NCI-H510A treated with DMSO at 0.1 percent for 48 hours (cell line): ENCODE data around the gene CAPN11.
A peak's percentile ranks its signal among the peaks of the same experiment; 100 is the strongest.
"Not testable (repeated sequence)": the region's sequence is repeated elsewhere in the genome, so short reads cannot be mapped to it uniquely, and the experiment has no call there.

ENCODE experiments used
- DNase-seq: peaks from one replicate; lab custom pipeline; 2025; lab: John Stamatoyannopoulos, UW

CAPN11 gene

GRCh38 chr6:44181784-44182183, 23.2 kb downstream of the CAPN11 start:
- not testable (repeated sequence) for DNase-seq

DNA sequence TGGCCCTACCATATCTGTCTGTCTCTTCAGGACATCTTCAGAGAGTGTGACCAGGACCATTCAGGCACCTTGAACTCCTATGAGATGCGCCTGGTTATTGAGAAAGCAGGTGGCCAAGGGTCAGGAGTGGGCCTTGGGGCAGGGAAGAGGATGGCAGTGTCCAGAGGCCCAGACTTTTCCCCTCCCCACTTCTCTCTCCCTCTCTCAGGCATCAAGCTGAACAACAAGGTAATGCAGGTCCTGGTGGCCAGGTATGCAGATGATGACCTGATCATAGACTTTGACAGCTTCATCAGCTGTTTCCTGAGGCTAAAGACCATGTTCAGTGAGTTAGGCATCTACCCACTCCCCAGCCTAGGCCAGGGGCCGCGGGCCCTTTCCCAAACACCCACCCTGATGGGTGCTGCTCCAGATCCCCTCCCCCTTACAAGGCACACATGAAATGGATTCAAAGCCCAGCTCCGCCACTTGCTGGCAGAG, 24.3 kb downstream of the CAPN11 start:
- no peak for DNase-seq

DNA sequence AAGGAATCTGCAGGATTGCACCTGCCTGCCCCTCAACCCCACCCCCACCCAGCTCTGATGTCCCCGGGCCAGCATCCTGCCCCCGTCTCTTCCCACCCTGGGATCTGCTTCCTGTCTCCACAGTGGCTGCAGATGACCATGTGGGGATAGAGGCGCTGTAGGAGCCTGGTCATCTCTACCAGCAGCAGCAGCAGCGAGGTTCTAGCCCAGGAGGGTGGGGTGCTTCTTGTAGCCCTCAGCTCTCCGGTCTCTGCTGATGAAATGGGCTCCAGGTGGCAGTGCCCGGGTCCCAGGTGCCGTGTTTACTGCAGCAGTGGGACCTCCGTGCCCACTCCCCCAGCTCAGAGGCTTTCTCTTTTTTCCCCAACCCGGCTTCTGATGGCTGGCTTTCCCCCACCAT, 25.2 kb downstream of the CAPN11 start:
- no peak for DNase-seq

DNA sequence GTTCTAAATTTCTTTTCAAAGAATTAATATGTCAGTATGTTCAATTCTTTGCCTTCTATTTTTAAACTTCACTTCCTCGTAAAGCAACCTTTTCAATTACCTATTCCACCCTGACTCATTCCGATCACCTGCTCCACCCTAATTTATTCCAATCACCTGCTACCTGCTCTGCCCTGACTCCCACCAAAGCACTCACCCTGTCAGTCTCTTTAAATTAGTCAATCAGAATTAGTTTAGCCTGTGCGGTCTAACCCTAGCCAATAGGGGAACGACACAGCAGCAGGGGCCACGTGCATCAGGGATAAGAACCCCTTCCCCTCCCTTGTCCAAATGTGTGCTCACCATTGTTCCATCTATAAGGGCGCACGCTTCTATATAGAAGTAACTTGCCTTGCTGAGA, 26.7 kb downstream of the CAPN11 start:
- peak; percentile 44 for DNase-seq

GRCh38 chr6:44185953-44186634, 27.5 kb downstream of the CAPN11 start:
- peak; percentile 42 for DNase-seq

GRCh38 chr6:44186635-44187025, 28.0 kb downstream of the CAPN11 start:
- no peak for DNase-seq

DNA sequence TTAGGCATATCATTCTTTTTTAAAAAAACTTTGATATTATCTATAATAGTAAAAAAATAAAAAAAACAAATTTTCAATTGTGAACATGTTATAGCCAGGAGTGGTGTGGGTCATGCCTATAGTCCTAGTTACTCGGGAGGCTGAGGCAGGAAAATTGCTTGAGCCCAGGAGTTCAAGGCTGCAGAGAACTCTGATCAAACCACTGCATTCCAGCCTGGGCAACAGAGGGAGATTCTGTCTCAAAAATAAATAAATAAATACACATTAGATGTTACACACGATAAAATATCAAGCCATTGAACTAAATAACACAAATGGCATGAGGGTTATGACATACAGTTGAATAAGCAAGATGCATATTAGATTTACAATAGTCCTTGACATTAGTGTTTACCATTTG, 30.2 kb downstream of the CAPN11 start:
- no peak for DNase-seq

- DNase-seq, result no peak
Observed at GRCh38 chr6:44189257-44189656, 30.6 kb downstream of the CAPN11 start.

GRCh38 chr6:44190715-44191114, 32.1 kb downstream of the CAPN11 start:
- DNase-seq, result no peak

DNA sequence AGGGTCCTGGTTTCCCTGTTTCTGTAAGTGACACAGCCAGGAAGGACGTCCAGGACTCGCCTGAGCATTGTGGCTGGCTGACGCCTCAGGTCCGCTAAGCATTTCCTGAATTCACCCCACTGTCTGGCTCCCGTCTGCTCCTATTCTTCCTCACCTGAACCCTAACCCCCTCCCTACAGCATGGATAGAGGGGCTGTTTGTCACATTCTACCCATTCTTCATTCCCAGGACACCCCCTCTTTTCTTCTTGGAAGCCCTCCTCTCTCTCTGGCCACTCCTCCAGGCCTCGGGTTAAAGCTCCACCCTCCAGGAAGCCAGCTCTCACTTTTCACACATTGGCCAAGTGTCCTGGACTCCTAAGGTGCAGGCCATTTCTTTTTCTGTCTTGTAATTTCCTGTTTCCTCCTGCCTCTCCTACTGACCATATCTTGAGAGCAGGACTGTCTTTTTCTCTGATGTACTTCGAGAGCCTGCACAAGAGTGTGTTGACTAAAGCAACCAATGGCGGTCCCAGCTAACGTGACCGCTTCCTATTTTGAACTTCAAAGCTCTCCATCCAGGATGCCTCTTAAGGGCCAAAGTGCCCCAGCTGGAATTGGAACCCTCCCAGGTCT, 33.9 kb downstream of the CAPN11 start:
- peak; percentile 22 for DNase-seq

DNA sequence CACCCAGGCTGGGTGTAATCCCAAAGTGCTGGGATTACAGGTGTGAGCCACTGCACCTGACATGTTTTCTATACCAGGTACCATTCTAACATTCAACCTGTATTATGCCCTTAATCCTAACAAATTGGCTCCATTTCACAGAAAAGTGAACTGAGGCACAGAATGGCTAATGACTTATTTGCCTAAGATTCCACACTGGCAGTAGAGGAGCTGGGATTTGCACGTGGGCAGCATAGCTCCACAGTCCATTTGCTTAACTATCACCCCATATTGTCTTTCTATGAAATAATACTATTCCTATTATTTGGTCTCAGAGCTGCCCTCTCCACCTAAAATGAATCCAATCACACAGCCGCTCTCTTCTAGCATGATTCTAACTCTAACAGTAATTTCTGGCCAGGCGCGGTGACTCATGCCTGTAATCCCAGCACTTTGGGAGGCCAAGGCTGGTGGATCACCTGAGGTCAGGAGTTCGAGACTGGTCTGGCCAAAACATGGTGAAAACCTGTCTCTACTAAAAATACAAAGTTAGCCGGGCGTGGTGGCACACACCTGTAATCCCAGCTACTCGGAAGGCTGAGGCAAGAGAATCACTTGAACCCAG, 34.8 kb downstream of the CAPN11 start:
- DNase-seq, result no peak

DNA sequence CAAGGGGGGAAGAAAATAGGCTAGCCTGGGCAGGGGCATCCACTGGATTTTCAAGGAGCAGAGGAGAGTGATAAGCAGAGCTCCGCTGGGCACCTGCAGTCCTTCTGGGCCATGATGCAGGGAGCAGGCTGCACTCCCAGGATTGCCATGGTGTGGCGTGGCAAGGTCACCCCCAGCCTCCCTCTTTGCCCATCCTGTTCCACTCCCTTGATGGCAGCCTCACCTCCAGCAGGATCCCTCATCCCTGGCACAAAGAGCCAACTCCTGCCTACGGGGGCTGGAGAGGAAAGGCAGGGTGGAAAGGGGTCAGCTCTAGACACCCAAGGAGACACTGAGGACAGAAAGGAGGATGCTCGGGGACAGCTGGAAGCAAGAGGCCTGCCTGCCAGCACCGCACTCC, 35.7 kb downstream of the CAPN11 start:
- DNase-seq, result no peak

DNA sequence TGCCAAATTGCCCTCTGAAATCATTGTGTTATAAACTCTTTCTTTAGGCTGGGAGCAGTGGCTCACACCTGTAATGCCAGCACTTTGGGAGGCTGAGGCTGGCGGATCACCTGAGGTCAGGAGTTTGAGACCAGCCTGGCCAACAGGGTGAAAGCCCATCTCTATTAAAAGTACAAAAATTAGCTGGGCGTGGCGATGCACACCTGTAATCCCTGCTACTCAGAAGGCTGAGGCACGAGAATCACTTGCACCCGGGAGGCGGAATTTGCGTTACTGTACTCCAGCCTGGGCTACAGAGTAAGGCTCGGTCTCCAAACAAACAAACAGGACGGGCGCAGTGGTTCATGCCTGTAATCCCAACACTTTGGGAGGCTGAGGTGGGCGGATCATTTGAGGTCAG, 37.7 kb downstream of the CAPN11 start:
- not testable (repeated sequence) for DNase-seq

DNA sequence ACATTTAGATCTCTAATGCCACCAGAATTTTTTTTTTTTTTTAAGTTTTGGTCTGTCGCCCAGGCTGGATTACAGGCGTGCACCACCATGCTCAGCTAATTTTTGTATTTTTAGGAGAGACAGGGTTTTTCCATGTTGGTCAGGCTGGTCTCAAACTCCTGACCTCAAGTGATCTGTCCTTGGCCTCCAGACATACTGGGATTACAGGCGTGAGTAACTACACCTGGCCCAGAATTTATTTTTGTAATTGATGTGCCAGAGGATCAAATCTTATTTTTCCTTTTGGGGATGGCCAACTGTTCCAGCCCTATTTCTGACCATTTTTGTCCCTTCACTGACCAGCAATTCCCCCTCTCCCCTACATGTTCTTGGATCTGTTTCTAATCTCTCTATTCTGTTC, 40.1 kb downstream of the CAPN11 start:
- DNase-seq, result no peak

DNA sequence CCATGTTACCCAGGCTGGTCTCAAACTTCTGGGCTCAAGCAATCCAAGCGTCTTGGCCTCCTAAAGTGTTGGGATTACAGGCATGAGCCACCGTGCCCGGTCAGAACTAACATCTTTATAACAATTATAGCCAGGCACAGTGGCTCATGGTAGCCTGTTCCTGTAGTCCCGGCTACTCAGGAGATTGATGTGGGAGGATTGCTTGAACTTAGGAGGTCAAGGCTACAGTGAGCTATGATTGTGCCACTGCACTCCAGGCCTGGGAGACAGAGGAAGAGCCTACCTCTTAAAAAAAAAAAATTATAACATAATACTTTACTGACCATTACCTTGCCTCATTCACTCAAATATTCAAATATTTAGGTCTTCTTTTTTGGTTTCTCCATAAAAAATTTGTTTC, 41.3 kb downstream of the CAPN11 start:
- no peak for DNase-seq

GRCh38 chr6:44201200-44201599, 42.6 kb downstream of the CAPN11 start:
- no peak for DNase-seq

DNA sequence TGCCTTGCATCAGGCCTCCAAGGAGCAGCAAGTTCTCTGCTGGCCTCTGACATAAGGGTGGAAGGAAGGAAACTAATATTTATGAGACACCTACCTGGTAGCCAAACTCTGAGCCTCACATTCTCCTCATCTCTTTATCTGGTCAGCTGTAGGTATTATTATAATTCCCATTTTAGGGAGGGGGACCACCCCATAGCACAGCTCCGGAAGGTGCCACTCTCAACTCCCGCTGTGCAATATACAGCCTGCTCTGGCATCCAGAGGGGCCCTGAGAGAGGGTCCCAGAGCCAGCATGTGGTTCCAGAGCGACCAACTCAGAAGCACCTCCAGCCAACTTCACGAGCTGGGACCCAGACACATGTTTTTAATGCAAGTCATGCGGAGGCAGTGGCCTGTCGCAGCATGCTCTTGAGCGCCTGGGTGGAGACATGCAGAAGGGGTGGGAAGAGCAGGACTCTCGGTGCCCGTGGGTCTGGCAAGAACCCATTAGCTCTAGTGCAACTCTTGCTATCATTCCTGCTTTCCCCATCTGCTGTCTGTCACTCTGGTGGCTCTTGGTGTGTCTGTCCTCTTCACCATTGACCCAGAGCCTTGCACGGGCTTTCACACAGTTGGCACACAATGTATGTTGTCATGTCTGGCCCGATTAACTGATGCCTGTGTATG, 43.2 kb downstream of the CAPN11 start:
- DNase-seq, result peak; percentile 45

GRCh38 chr6:44202332-44202971, 43.8 kb downstream of the CAPN11 start:
- no peak for DNase-seq

DNA sequence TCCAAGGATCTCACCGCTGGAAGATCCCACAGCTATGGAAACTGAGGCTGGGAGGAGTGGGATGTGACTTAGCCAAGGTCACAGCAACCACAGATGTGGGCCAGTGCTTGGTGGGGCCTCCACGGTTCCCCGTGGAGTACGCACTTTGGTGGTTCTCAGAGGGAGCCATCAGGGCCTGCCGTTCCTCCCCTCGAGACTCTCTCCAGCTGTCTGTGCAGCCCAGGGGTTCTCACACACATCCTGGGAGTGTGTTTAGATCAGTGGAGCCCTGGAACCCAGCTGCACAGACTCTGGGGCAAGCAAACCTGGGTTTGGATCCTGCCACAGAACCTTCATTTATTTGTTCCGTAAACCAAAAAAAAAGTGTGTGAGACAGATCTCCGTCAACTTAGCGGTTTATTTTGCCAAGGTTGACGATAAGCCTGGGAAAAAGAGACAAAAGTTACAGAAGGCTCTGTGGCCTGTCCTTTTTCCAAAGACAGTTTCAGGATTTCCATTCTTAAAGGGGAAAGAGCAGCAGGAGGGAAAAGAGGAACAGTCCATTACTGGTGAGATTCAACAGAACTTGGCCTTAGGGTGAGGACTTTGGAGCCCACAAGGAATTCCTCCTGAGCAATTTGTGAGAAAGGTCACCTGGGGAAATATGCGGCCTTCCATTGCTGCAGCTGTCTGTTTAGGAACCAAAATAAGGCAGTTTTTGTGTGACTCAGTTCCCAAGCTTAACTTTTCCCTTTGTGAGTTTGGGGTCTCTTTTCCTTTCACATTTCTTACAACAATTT, 44.5 kb downstream of the CAPN11 start:
- no peak for DNase-seq

GRCh38 chr6:44203955-44204354, 45.3 kb downstream of the CAPN11 start:
- no peak for DNase-seq

- DNase-seq, result no peak
Observed at GRCh38 chr6:44207966-44208365, 49.3 kb downstream of the CAPN11 start.

DNA sequence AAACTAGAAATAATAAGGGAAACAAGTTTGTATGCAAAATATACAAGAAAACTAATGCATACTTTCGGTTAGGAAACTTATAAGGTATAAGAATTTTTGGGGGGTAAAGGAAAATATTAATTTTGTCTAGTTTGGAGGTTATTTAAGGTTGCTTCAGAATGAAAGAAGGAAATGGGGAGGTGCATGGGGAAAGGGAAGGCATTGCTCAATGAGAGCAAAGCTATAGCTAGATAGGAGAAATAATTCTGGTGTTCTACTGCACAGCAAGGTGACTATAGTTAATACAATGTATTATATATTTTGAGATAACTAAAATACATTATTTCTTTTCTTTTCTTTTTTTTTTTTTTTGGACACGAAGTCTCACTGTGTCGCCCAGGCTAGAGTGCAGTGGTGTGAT, 52.7 kb downstream of the CAPN11 start:
- no peak for DNase-seq
